ENCODE results near the gene TAS2R30. TPM values are rescaled to one million over a fixed set of nuclear protein-coding genes. Genes with fewer than 3 reads are reported as not detected.
"Not testable (repeated sequence)": the region's sequence is repeated elsewhere in the genome, so short reads cannot be mapped to it uniquely, and the experiment has no call there.

Gene TAS2R30
- polyA plus RNA-seq, 1 experiment = 0.07 TPM

- ChIA-PET POLR2A (no interaction called here), CTCF (no interaction called here)
- no peak overlapping the region for H3K4me3 ChIP-seq (ENCODE audit: low read depth, low read length)
- H3K27ac ChIP-seq (ENCODE audit: low read depth, low read length) = no peak overlapping the region
- H3K27me3 ChIP-seq (ENCODE audit: control insufficient read depth, insufficient read depth, low read length) = no peaks in the 10 kb centered on the region
- TF ChIP-seq, protein P1, sequence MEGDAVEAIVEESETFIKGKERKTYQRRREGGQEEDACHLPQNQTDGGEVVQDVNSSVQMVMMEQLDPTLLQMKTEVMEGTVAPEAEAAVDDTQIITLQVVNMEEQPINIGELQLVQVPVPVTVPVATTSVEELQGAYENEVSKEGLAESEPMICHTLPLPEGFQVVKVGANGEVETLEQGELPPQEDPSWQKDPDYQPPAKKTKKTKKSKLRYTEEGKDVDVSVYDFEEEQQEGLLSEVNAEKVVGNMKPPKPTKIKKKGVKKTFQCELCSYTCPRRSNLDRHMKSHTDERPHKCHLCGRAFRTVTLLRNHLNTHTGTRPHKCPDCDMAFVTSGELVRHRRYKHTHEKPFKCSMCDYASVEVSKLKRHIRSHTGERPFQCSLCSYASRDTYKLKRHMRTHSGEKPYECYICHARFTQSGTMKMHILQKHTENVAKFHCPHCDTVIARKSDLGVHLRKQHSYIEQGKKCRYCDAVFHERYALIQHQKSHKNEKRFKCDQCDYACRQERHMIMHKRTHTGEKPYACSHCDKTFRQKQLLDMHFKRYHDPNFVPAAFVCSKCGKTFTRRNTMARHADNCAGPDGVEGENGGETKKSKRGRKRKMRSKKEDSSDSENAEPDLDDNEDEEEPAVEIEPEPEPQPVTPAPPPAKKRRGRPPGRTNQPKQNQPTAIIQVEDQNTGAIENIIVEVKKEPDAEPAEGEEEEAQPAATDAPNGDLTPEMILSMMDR (IDR thresholded peaks at IDR 0.05; ENCODE audit: low read depth, low read length) = no peak
- H3K9me3 ChIP-seq (ENCODE audit: control insufficient read depth, insufficient read depth, low read length) = no peaks in the 10 kb centered on the region
- DNase-seq (ENCODE audit: low read depth, low spot score) = no peak
Measured at GRCh38 chr12:11133816-11134215, 628 bp downstream of the TAS2R30 start.

DNA sequence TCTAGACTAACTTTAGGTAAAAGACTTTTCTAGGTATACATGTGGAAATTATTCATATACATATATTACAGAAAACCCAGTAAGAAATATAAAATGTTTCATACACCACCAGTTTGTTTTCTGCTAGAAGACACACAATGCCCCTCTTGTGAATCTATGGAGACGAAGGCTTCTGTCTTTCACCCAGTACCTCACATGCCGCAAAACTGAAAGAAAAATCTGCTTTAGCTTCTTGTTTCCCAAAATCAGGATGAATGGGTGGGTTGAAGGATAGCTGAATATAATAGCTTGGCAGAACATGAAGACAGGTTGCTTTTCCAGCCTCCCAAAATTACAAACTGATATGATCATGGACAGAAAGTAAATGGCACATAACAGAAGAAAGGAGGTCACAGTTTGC, 1.3 kb downstream of the TAS2R30 start:
- TF ChIP-seq, protein P1 (IDR thresholded peaks at IDR 0.05; ENCODE audit: low read depth, low read length) = no peak
- CTCF ChIA-PET = no interaction called here

GRCh38 chr12:11130999-11131398, 3.4 kb downstream of the TAS2R30 start:
- POLR2A ChIA-PET = no interaction called here
- DNase-seq (ENCODE audit: low read depth, low spot score) = no peak

More for the DNA sequence above, 1.3 kb downstream of the TAS2R30 start:
- no peak overlapping the region for H3K4me3 ChIP-seq (ENCODE audit: low read depth, low read length)
- POLR2A ChIA-PET = interaction anchor here (1.1 kb wide), 1 partner anchor 24 kb away, joined by 3 read pairs; no protein-coding TSS in a partner anchor
- no peaks in the 10 kb centered on the region for H3K27me3 ChIP-seq (ENCODE audit: control insufficient read depth, insufficient read depth, low read length)
- DNase-seq (ENCODE audit: low read depth, low spot score) = no peak
- H3K27ac ChIP-seq (ENCODE audit: low read depth, low read length) = no peak overlapping the region
- H3K9me3 ChIP-seq (ENCODE audit: control insufficient read depth, insufficient read depth, low read length) = no peaks in the 10 kb centered on the region

GRCh38 chr12:11130382-11130781, 4.1 kb downstream of the TAS2R30 start:
- Histone ChIP-seq H3K27ac (ENCODE audit: low read depth, low read length) (no peak overlapping the region), H3K4me3 (ENCODE audit: low read depth, low read length) (no peak overlapping the region), H3K27me3 (ENCODE audit: control insufficient read depth, insufficient read depth, low read length) (no peaks in the 10 kb centered on the region), H3K9me3 (ENCODE audit: control insufficient read depth, insufficient read depth, low read length) (no peaks in the 10 kb centered on the region)
- ChIA-PET CTCF (no interaction called here), POLR2A (no interaction called here)
- TF ChIP-seq, protein P1 (IDR thresholded peaks at IDR 0.05; ENCODE audit: low read depth, low read length) = no peak
- DNase-seq (ENCODE audit: low read depth, low spot score) = no peak

More at GRCh38 chr12:11130999-11131398, 3.4 kb downstream of the TAS2R30 start:
- CTCF ChIA-PET = no interaction called here
- H3K27me3 ChIP-seq (ENCODE audit: control insufficient read depth, insufficient read depth, low read length) = no peaks in the 10 kb centered on the region
- no peak overlapping the region for H3K4me3 ChIP-seq (ENCODE audit: low read depth, low read length)
- no peaks in the 10 kb centered on the region for H3K9me3 ChIP-seq (ENCODE audit: control insufficient read depth, insufficient read depth, low read length)
- TF ChIP-seq, protein P1 (IDR thresholded peaks at IDR 0.05; ENCODE audit: low read depth, low read length) = no peak
- H3K27ac ChIP-seq (ENCODE audit: low read depth, low read length) = no peak overlapping the region

DNA sequence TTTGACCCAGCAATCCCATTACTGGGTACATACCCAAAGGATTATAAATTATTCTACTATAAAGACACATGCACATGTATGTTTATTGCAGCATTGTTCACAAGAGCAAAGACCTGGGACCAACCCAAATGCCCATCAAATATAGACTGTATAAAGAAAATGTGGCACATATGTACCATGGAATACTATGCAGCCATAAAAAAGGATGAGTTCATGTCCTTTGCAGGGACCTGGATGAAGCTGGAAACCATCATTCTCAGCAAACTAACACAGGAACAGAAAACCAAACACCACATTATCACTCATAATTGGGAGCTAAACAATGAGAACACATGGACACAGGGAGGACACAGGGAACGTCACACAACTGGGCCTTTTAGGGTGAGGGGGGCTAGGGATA, 20.3 kb downstream of the TAS2R30 start:
- CTCF ChIA-PET; POLR2A ChIA-PET; H3K4me3 ChIP-seq (ENCODE audit: low read depth, low read length); H3K9me3 ChIP-seq (ENCODE audit: control insufficient read depth, insufficient read depth, low read length); H3K27ac ChIP-seq (ENCODE audit: low read depth, low read length); H3K27me3 ChIP-seq (ENCODE audit: control insufficient read depth, insufficient read depth, low read length); DNase-seq (ENCODE audit: low read depth, low spot score): not testable (repeated sequence)

GRCh38 chr12:11111213-11111612, 23.2 kb downstream of the TAS2R30 start:
- CTCF ChIA-PET; H3K9me3 ChIP-seq (ENCODE audit: control insufficient read depth, insufficient read depth, low read length); H3K4me3 ChIP-seq (ENCODE audit: low read depth, low read length); H3K27me3 ChIP-seq (ENCODE audit: control insufficient read depth, insufficient read depth, low read length); H3K27ac ChIP-seq (ENCODE audit: low read depth, low read length); DNase-seq (ENCODE audit: low read depth, low spot score); POLR2A ChIA-PET: not testable (repeated sequence)
